A549 (cell line): ENCODE results near the gene FTH1. TPM values are rescaled to one million over a fixed set of nuclear protein-coding genes. Genes with fewer than 3 reads are reported as not detected.
A peak's percentile ranks its signal among the peaks of the same experiment; 100 is the strongest.

ENCODE experiments used
- ATAC-seq, 2 experiments: fragments of 200-7000 bp in 1 of 2; fragments of >200 bp in 1 of 2; cut with Nextera tagmentation in 1 of 2; cut with Tn5 transposase in 1 of 2; 3 replicates each; pipeline versions ENCODE4 v1.8.0 to v1.9.1; 2018 to 2020; ENCODE audit warnings: mild to moderate bottlenecking in 1 of 2, moderate library complexity in 1 of 2
- CTCF ChIA-PET: fragments of 300-600 bp; sonication (Branson Sonifier 250); formaldehyde crosslinking; extraction: SDS; loops from one replicate; lab custom pipeline; 2021; ENCODE audit warnings: antibody characterized with exemption, inconsistent platforms; lab: Yijun Ruan, JAX
- POLR2A ChIA-PET: fragments of 350-600 bp; formaldehyde crosslinking; extraction: SDS; loops from one replicate; lab custom pipeline; 2021; ENCODE audit warnings: antibody characterized with exemption, inconsistent platforms; lab: Yijun Ruan, JAX
- DNase-seq, 2 experiments: peaks; one replicate each; pipeline versions ENCODE4 v3.0.0 to v3.0.0-alpha.2; 2011 to 2016; ENCODE audit warnings: low read depth in 1 of 2, low spot score in 1 of 2
- FAIRE-seq: peaks from 2 replicates; lab custom pipeline; 2011; peaks lifted over from hg19 to GRCh38; lab: Jason Lieb, UNC
- H3K27ac ChIP-seq, 2 experiments: fragments of >200 bp; sonication (Bioruptor Twin); formaldehyde crosslinking; 3 replicates each; pipeline ENCODE4 v1.5.1; 2016 to 2017
- H3K4me1 ChIP-seq: fragments of >200 bp; sonication (Bioruptor Twin); formaldehyde crosslinking; 3 replicates; pipeline ENCODE4 v1.6.1; 2016
- H3K4me2 ChIP-seq: fragments of >200 bp; sonication (Bioruptor Twin); formaldehyde crosslinking; 3 replicates; pipeline ENCODE4 v1.6.1; 2016
- H3K4me3 ChIP-seq: fragments of >200 bp; sonication (Bioruptor Twin); formaldehyde crosslinking; 3 replicates; pipeline ENCODE4 v1.5.1; 2016
- H3K9me3 ChIP-seq: fragments of >200 bp; sonication (Bioruptor Twin); formaldehyde crosslinking; 3 replicates; pipeline ENCODE4 v1.6.1; 2016
- CHD2 ChIP-seq: fragments of 150-350 bp; IDR thresholded peaks from 2 replicates; pipeline ENCODE4 v1.6.1; 2014; ENCODE audit warnings: low read length; ENCODE audit not compliant: partially characterized antibody
- CHD4 ChIP-seq: fragments of 200-600 bp; sonication (generic); IDR thresholded peaks from 2 replicates; pipeline ENCODE4 v1.6.1; 2016; ENCODE audit warnings: antibody characterized with exemption, mild to moderate bottlenecking, borderline replicate concordance
- EHF ChIP-seq: fragments of 250-450 bp; sonication (Bioruptor Pico); IDR thresholded peaks from 2 replicates; pipeline ENCODE4 v1.5.0; 2020; ENCODE audit warnings: mild to moderate bottlenecking
- EP300 ChIP-seq, 2 experiments: fragments of >200 bp; sonication (Bioruptor Twin); formaldehyde crosslinking; IDR thresholded peaks; 2 replicates in 1 of 2; 3 replicates in 1 of 2; pipeline ENCODE4 v1.6.1; 2016 to 2017
- FOSB ChIP-seq: fragments of 250-450 bp; sonication (Bioruptor Pico); IDR thresholded peaks from 2 replicates; pipeline ENCODE4 v1.5.0; 2020; ENCODE audit warnings: mild to moderate bottlenecking, moderate library complexity
- FOXS1 ChIP-seq: fragments of 250-450 bp; sonication (Bioruptor Pico); IDR thresholded peaks from 2 replicates; pipeline ENCODE4 v1.5.0; 2020; ENCODE audit warnings: mild to moderate bottlenecking, moderate library complexity
- GATA3 ChIP-seq: IDR thresholded peaks from 2 replicates; pipeline ENCODE4 v1.6.1; 2012; ENCODE audit warnings: borderline replicate concordance
- HDAC2 ChIP-seq: fragments of 200-600 bp; sonication (generic); IDR thresholded peaks from 2 replicates; pipeline ENCODE4 v1.6.1; 2016
- HEYL ChIP-seq: fragments of 250-450 bp; sonication (Bioruptor Pico); IDR thresholded peaks from 2 replicates; pipeline ENCODE4 v1.8.0; 2021; ENCODE audit warnings: mild to moderate bottlenecking, moderate library complexity
- HOXB13 ChIP-seq: fragments of 250-450 bp; sonication (Bioruptor Pico); IDR thresholded peaks from 2 replicates; pipeline ENCODE4 v1.5.0; 2020; ENCODE audit warnings: low read depth, mild to moderate bottlenecking, moderate library complexity
- HOXB5 ChIP-seq: fragments of 250-450 bp; sonication (Bioruptor Pico); IDR thresholded peaks from 2 replicates; pipeline ENCODE4 v1.5.0; 2020; ENCODE audit warnings: mild to moderate bottlenecking, moderate library complexity
- KDM1A ChIP-seq: fragments of 200-600 bp; sonication (generic); IDR thresholded peaks from 2 replicates; pipeline ENCODE4 v1.6.1; 2016; ENCODE audit warnings: low read depth, mild to moderate bottlenecking
- MAFK ChIP-seq: fragments of 450-650 bp; IDR thresholded peaks from 2 replicates; pipeline ENCODE4 v1.6.1; 2014; ENCODE audit not compliant: partially characterized antibody
- MAZ ChIP-seq: fragments of 150-350 bp; IDR thresholded peaks from 2 replicates; pipeline ENCODE4 v1.6.1; 2014; ENCODE audit warnings: antibody characterized with exemption, low read depth, low read length, borderline replicate concordance
- MYC ChIP-seq: IDR thresholded peaks from 2 replicates; pipeline ENCODE4 v1.6.1; 2012; ENCODE audit warnings: mild to moderate bottlenecking, inconsistent platforms, low read length, improper control_type of control experiment, borderline replicate concordance
- NPAS2 ChIP-seq: fragments of 250-450 bp; sonication (Bioruptor Pico); IDR thresholded peaks from 2 replicates; pipeline ENCODE4 v1.8.0; 2022; ENCODE audit warnings: mild to moderate bottlenecking, moderate library complexity, borderline replicate concordance
- PHF8 ChIP-seq: fragments of 200-600 bp; sonication (generic); IDR thresholded peaks from 2 replicates; pipeline ENCODE4 v1.6.1; 2016; ENCODE audit warnings: low read depth, mild to moderate bottlenecking, antibody characterized with exemption, moderate library complexity, borderline replicate concordance
- RCOR1 ChIP-seq: fragments of 150-350 bp; IDR thresholded peaks from 2 replicates; pipeline ENCODE4 v1.6.1; 2014; ENCODE audit warnings: antibody characterized with exemption, low read length, low read depth
- SMC3 ChIP-seq: fragments of >200 bp; sonication (Bioruptor Twin); formaldehyde crosslinking; IDR thresholded peaks from 3 replicates; pipeline ENCODE4 v1.6.1; 2018; ENCODE audit warnings: inconsistent platforms
- TP53 ChIP-seq: fragments of 250-450 bp; sonication (Bioruptor Pico); IDR thresholded peaks from 2 replicates; pipeline ENCODE4 v1.5.0; 2021; ENCODE audit warnings: mild to moderate bottlenecking, moderate library complexity
- ZC3H11A ChIP-seq: fragments of 450-650 bp; IDR thresholded peaks from 2 replicates; pipeline ENCODE4 v1.6.1; 2014; ENCODE audit warnings: antibody characterized with exemption, mild to moderate bottlenecking
- ZFP36 ChIP-seq: fragments of 450-650 bp; IDR thresholded peaks from 2 replicates; pipeline ENCODE4 v1.6.1; 2014; ENCODE audit warnings: borderline replicate concordance; ENCODE audit not compliant: partially characterized antibody
- ZNF302 ChIP-seq: fragments of 250-450 bp; sonication (Bioruptor Pico); IDR thresholded peaks from 2 replicates; pipeline ENCODE4 v1.9.0; 2021; ENCODE audit warnings: inconsistent platforms, mild to moderate bottlenecking, moderate library complexity
- WGBS: methylation state at CpG from one replicate; pipeline ENCODE4 v1.1.6; 2017; ENCODE audit errors: missing lambda C conversion rate; 5-methylcytosine and 5-hydroxymethylcytosine counted together
- polyA plus RNA-seq, 4 experiments: library from polyadenylated mRNA; depleted of rRNA in 3 of 4; stranded (reverse); fragments of >200 nt; fragmentation: RNase III in 1 of 4; extraction: RNeasy Plus Mini Kit Qiagen cat#74134 plus additional on column Dnase treatment in 1 of 4; gene quantifications; 2 replicates in 3 of 4; 3 replicates in 1 of 4; pipeline ENCODE4 v1.2.3, GENCODE V29; 2011 to 2017
- TF ChIP-seq, protein P1 (sequence below): fragments of 250-450 bp; sonication (Bioruptor Pico); IDR thresholded peaks from 2 replicates; pipeline ENCODE4 v1.5.0; 2020; ENCODE audit warnings: low read depth, mild to moderate bottlenecking, moderate library complexity
- TF ChIP-seq, protein P2 (sequence below): fragments of >200 bp; sonication (Bioruptor Twin); formaldehyde crosslinking; IDR thresholded peaks from 2 replicates; pipeline ENCODE4 v1.6.1; 2016
- TF ChIP-seq, protein P3 (sequence below): fragments of >200 bp; sonication (Bioruptor Twin); formaldehyde crosslinking; IDR thresholded peaks from 3 replicates; pipeline ENCODE4 v1.6.1; 2016
- TF ChIP-seq, protein P4 (sequence below): fragments of 250-450 bp; sonication (Bioruptor Pico); IDR thresholded peaks from 2 replicates; pipeline ENCODE4 v1.5.0; 2021; ENCODE audit warnings: mild to moderate bottlenecking, moderate library complexity, borderline replicate concordance
- TF ChIP-seq, protein P5 (sequence below): IDR thresholded peaks from 2 replicates; pipeline ENCODE4 v1.6.1; 2012

FTH1 gene
- polyA plus RNA-seq, 2 of the 4 experiments (the other 2 are of a cell fraction), result 2,791 to 13,747 TPM

DNA sequence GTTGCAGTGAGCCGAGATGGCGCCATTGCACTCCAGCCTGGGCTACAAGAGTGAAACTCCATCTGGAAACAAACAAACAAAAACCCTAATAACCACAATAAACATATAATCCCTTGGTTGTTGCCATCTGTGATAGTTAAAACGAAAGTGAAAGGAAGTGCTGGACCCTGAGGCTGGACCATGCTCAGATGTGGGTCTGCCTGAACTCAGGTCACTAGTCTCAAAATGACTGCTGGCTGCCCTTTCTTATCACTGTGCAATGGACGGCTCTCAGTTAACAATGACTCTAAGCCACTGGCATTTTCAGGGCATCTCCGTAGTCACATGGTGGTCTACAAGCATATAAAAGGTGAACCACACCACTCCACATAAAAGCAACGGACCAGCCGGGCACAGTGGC is 48.2 kb upstream of the FTH1 start:
- CTCF ChIA-PET, result interaction anchor here (1.1 kb wide), 1 partner anchor 38 kb away, joined by 4 read pairs; no protein-coding TSS in a partner anchor
- Histone ChIP-seq H3K9me3 (peaks cover 6% of the 10 kb centered on the region; the same call in 2 of the 3 replicates), H3K4me1 (peaks cover 49% of the 10 kb centered on the region), H3K27ac (peak overlapping the region; percentile 88 to 90; a peak in 5 of 6 replicates), H3K4me2 (no peak overlapping the region), H3K4me3 (no peak overlapping the region)
- 88% methylated on average over 7 of the region's 7 CpGs for WGBS
- TF ChIP-seq MAZ (no peak), MYC (no peak), ZC3H11A (no peak), SMC3 (no peak), HEYL (no peak)
- TF ChIP-seq, protein P1, sequence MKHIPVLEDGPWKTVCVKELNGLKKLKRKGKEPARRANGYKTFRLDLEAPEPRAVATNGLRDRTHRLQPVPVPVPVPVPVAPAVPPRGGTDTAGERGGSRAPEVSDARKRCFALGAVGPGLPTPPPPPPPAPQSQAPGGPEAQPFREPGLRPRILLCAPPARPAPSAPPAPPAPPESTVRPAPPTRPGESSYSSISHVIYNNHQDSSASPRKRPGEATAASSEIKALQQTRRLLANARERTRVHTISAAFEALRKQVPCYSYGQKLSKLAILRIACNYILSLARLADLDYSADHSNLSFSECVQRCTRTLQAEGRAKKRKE (CRISPR knock-in tag), result no peak
- TF ChIP-seq, protein P2, sequence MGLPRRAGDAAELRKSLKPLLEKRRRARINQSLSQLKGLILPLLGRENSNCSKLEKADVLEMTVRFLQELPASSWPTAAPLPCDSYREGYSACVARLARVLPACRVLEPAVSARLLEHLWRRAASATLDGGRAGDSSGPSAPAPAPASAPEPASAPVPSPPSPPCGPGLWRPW, result no peak
- FAIRE-seq, result no peak
- no peak for DNase-seq
- ATAC-seq, result no peak
- POLR2A ChIA-PET, result no interaction called here

DNA sequence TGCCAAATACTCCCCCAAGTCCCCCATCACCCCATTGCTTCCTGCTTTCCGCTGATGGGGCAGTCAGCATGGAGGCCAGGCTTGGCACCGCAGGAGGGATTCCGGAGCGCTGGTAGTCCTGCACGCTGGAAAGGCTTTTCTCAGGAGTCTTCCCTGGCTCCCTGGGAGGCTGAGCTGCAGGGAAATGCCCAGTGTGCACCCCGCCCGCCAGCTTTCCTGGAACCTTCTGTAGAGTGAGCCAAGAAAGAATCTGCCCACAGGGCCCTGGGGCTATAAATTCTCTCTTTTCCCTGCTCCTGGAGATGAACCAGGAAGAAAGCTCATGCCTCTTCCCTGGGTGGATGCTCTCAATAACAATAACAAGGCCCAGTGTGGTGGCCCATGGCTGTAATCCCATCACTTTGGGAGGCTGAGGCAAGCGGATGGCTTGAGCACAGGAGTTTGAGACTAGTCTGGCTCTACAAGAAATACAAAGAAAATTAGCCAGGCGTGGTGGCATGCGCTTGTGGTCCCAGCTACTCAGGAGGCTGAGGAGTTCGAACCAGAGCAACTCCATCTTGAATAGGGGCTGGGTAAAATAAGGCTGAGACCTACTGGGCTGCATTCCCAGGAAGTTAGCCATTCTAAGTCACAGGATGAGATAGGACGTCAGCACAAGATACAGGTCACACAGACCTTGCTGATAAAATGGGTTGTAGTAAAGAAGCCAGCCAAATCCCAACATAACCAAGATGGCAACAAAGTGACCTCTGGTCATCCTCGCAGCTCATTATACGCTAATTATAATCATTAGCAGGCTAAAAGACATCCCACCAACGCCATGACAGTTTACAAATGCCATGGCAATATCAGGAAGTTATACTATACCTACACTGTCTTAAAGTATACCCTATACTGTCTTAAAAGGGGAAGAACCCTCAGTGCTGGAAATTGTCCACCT is 46.4 kb upstream of the FTH1 start:
- no peak for FAIRE-seq
- Histone ChIP-seq H3K27ac (peak overlapping the region; percentile 88 to 90), H3K9me3 (no peaks in the 10 kb centered on the region), H3K4me3 (peak overlapping the region; percentile 19; the same call in 1 of the 3 replicates), H3K4me2 (peak overlapping the region; percentile 80), H3K4me1 (peaks cover 49% of the 10 kb centered on the region)
- peak in 1 of 2 experiments; percentile 73 for DNase-seq
- peak; percentile 64 to 73 for ATAC-seq
- CTCF ChIA-PET, result interaction anchor here (1.0 to 1.4 kb wide), 3 partner anchors 11 to 41 kb away, joined by 3 read pairs; no protein-coding TSS in a partner anchor
- 73% methylated on average over 13 of the region's 15 CpGs for WGBS
- POLR2A ChIA-PET, result interaction anchor here (1.2 to 2.8 kb wide), 4 partner anchors 12 to 49 kb away, joined by 4 to 16 read pairs (median 6); partner anchors contain the start of gene FTH1
- peak; percentile 33; the same call in 1 of the 2 replicates for TF ChIP-seq FOXS1 (CRISPR knock-in tag)
- peak; percentile 96 for TF ChIP-seq TP53 (CRISPR knock-in tag)
- no peak for TF ChIP-seq PHF8
- TF ChIP-seq ZC3H11A, result no peak
- TF ChIP-seq, protein P2, result no peak
- TF ChIP-seq CHD2, result no peak
- peak; percentile 96 for TF ChIP-seq HOXB13 (CRISPR knock-in tag)
- TF ChIP-seq, protein P3, sequence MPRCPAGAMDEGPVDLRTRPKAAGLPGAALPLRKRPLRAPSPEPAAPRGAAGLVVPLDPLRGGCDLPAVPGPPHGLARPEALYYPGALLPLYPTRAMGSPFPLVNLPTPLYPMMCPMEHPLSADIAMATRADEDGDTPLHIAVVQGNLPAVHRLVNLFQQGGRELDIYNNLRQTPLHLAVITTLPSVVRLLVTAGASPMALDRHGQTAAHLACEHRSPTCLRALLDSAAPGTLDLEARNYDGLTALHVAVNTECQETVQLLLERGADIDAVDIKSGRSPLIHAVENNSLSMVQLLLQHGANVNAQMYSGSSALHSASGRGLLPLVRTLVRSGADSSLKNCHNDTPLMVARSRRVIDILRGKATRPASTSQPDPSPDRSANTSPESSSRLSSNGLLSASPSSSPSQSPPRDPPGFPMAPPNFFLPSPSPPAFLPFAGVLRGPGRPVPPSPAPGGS, result no peak
- peak; percentile 96 for TF ChIP-seq ZNF302 (CRISPR knock-in tag)
- TF ChIP-seq EP300 (IDR thresholded peaks at IDR 0.05), result peak in 1 of 2 experiments; percentile 41; a peak in 1 of 5 replicates
- TF ChIP-seq CHD4, result no peak
- 0 out of 2 replicates have a peak, but pooled peaks have one; percentile 71 for TF ChIP-seq FOSB (CRISPR knock-in tag)
- no peak for TF ChIP-seq ZFP36
- TF ChIP-seq, protein P4, sequence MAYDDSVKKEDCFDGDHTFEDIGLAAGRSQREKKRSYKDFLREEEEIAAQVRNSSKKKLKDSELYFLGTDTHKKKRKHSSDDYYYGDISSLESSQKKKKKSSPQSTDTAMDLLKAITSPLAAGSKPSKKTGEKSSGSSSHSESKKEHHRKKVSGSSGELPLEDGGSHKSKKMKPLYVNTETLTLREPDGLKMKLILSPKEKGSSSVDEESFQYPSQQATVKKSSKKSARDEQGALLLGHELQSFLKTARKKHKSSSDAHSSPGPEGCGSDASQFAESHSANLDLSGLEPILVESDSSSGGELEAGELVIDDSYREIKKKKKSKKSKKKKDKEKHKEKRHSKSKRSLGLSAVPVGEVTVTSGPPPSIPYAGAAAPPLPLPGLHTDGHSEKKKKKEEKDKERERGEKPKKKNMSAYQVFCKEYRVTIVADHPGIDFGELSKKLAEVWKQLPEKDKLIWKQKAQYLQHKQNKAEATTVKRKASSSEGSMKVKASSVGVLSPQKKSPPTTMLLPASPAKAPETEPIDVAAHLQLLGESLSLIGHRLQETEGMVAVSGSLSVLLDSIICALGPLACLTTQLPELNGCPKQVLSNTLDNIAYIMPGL (CRISPR knock-in tag), result peak; percentile 83
- no peak for TF ChIP-seq RCOR1
- peak; percentile 99 for TF ChIP-seq HEYL
- no peak for TF ChIP-seq GATA3
- TF ChIP-seq, protein P5, sequence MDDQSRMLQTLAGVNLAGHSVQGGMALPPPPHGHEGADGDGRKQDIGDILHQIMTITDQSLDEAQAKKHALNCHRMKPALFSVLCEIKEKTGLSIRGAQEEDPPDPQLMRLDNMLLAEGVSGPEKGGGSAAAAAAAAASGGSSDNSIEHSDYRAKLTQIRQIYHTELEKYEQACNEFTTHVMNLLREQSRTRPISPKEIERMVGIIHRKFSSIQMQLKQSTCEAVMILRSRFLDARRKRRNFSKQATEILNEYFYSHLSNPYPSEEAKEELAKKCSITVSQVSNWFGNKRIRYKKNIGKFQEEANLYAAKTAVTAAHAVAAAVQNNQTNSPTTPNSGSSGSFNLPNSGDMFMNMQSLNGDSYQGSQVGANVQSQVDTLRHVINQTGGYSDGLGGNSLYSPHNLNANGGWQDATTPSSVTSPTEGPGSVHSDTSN, result no peak
- TF ChIP-seq HOXB5, result peak; percentile 97
- TF ChIP-seq HDAC2, result no peak
- no peak for TF ChIP-seq KDM1A
- peak; percentile 99 for TF ChIP-seq EHF
- no peak for TF ChIP-seq MYC
- TF ChIP-seq, protein P1 (CRISPR knock-in tag), result peak; percentile 92
- no peak for TF ChIP-seq MAFK
- peak; percentile 85 for TF ChIP-seq NPAS2
